GM13977 (cell line): ENCODE data around the gene RAD50.

ENCODE experiments used
- DNase-seq: peaks from one replicate; pipeline ENCODE4 v3.0.0; 2012; ENCODE audit warnings: low spot score
- CTCF ChIP-seq: IDR thresholded peaks from 2 replicates; pipeline ENCODE4 v1.5.1; 2012; ENCODE audit warnings: mild to moderate bottlenecking, control low read depth; ENCODE audit not compliant: insufficient read depth; ENCODE audit errors: extremely low read depth, missing control alignments
- in situ Hi-C: fragments of 300-500 bp; cut with MboI; formaldehyde crosslinking; loops from one replicate; pipeline ENCODE4 v1.12.0; 2022; ENCODE audit warnings: low sequenced_read_pairs, low pct_unique_long_range_greater_than_20kb, mixed read lengths, inconsistent platforms; ENCODE audit not compliant: unreplicated experiment

The RAD50 gene

GRCh38 chr5:132661231-132662003, 104.6 kb downstream of the RAD50 start:
- TF ChIP-seq CTCF: peak; percentile 39
- no peak for DNase-seq
- in situ Hi-C loops: no loop called here

GRCh38 chr5:132662004-132662401, 105.2 kb downstream of the RAD50 start:
- TF ChIP-seq CTCF: no peak
- in situ Hi-C loops: no loop called here
- DNase-seq: no peak

GRCh38 chr5:132662925-132663770, 106.4 kb downstream of the RAD50 start:
- peak; percentile 86 for DNase-seq
- in situ Hi-C loops: no loop called here
- TF ChIP-seq CTCF: no peak

GRCh38 chr5:132663771-132664695, 107.3 kb downstream of the RAD50 start:
- no peak for TF ChIP-seq CTCF
- peak; percentile 90 for DNase-seq
- in situ Hi-C loops: no loop called here

GRCh38 chr5:132664696-132665209, 108.0 kb downstream of the RAD50 start:
- TF ChIP-seq CTCF: no peak
- in situ Hi-C loops: no loop called here
- DNase-seq: no peak
